ENCODE measurements around the gene TMC7. TPM values are rescaled to one million over a fixed set of nuclear protein-coding genes. Genes with fewer than 3 reads are reported as not detected.

TMC7 gene
- total and polyA plus RNA-seq, 2 of the 13 experiments (the other 11 are each of a cell fraction or from before 2014, with no cell fraction given) = 1.2 to 5.1 TPM

GRCh38 chr16:19011169-19011731, 27.5 kb downstream of the TMC7 start:
- ChIA-PET CTCF (ENCODE audit: low intra/inter-chr PET ratio, low total read pairs) (interaction anchor here (1.9 kb wide), 1 partner anchor 27 kb away, joined by 16 read pairs; the partner anchor contains the start of gene TMC7), POLR2A (no interaction called here)
- H4K20me1 ChIP-seq (ENCODE audit: insufficient read depth, low read length) = no peaks in the 10 kb centered on the region
- peaks cover 32% of the 10 kb centered on the region for H3K4me1 ChIP-seq (ENCODE audit: insufficient read depth, low read length)
- no peak overlapping the region for H3K4me2 ChIP-seq (ENCODE audit: low read depth, low read length)
- no peaks in the 10 kb centered on the region for H3K79me2 ChIP-seq (ENCODE audit: insufficient read depth, low read length)
- no peak overlapping the region for H3K9ac ChIP-seq (ENCODE audit: insufficient read depth, low read depth, low read length)
- WGBS (ENCODE audit: low lambda C conversion rate) = 59% methylated on average over 3 of the region's 3 CpGs
- H3K27ac ChIP-seq (ENCODE audit: extremely low read length, insufficient read depth, low read length) = no peak overlapping the region
- H2AFZ ChIP-seq (ENCODE audit: low read length) = no peak overlapping the region
- H3K27me3 ChIP-seq (ENCODE audit: control insufficient read depth in 1 of 2, insufficient read depth in 2 of 2, low read length in 2 of 2) = no peaks in the 10 kb centered on the region
- H3K4me3 ChIP-seq (replicated peaks in 1 of 3; ENCODE audit: insufficient read depth in 1 of 3, low read depth in 2 of 3, low read length in 3 of 3) = no peak overlapping the region
- TF ChIP-seq ZNF17 (CRISPR knock-in tag; IDR thresholded peaks at IDR 0.05) (no peak), ZUFSP (CRISPR knock-in tag; IDR thresholded peaks at IDR 0.05; ENCODE audit: borderline replicate concordance) (no peak), RAD21 (CRISPR knock-in tag; IDR thresholded peaks at IDR 0.05) (peak; percentile 28; the same call in 1 of the 2 replicates), ZNF790 (CRISPR knock-in tag; IDR thresholded peaks at IDR 0.05; ENCODE audit: borderline replicate concordance) (no peak), TEAD3 (CRISPR knock-in tag; optimal IDR thresholded peaks at IDR 0.05; ENCODE audit: borderline replicate concordance) (peak; percentile 11), STAG1 (CRISPR knock-in tag; IDR thresholded peaks at IDR 0.05) (peak; percentile 34; the same call in 1 of the 2 replicates), KDM2A (CRISPR knock-in tag; IDR thresholded peaks at IDR 0.05; ENCODE audit: borderline replicate concordance, low read depth) (no peak), ZNF451 (CRISPR knock-in tag; IDR thresholded peaks at IDR 0.05) (0 out of 2 replicates have a peak, but pooled peaks have one; percentile 21)
- H3K36me3 ChIP-seq (replicated peaks in 1 of 2; ENCODE audit: control insufficient read depth in 1 of 2, insufficient read depth in 2 of 2, low read length in 2 of 2) = peaks cover 0 to 9% of the 10 kb centered on the region in 2 experiments; a peak in 3 of 5 replicates
- DNase-seq (ENCODE audit: low spot score) = peak; percentile 48
- intact Hi-C loops (cut with micrococcal nuclease; ENCODE audit: unreplicated experiment) (no loop called here), in situ Hi-C loops (cut with HindIII; ENCODE audit: extremely low pct_ligation_motif_present, low pct_unique_long_range_greater_than_20kb) (no loop called here)
- no peak for ATAC-seq
- no peak for FAIRE-seq
- H3K9me3 ChIP-seq (ENCODE audit: low read length) = peaks cover 8% of the 10 kb centered on the region; the same call in 1 of the 2 replicates
- no TSS peak for BruUV-seq (replicated peaks)
